ENCODE measurements around the gene TLK1. TPM values are rescaled to one million over a fixed set of nuclear protein-coding genes. Genes with fewer than 3 reads are reported as not detected.

TLK1 gene
- total RNA-seq, 1 donor from 2014 or later: 86.5 TPM

DNA sequence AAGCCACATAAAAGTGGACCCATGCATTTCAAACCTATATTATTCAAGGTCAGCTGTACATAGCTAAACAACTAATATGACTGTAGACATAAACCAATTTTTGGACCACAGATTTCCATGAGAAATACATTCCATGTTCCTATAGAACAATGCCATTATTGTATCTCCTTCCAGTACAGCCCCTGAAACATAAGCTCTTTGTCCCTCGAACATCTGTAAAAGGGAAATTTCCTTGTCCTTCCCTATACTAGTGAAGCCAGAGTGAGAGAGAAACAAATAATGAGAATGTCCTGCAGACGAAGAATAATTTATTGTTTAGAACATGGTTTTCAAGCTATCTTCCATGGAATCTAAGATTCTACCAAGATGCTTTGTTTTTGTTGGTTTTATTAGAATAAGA is 156.3 kb downstream of the TLK1 start:
- no peak overlapping the region for H3K4me3 Mint-ChIP-seq (ENCODE audit: unreplicated experiment)
- H3K36me3 Mint-ChIP-seq (ENCODE audit: unreplicated experiment): peaks cover 57% of the 10 kb centered on the region
- no peak for DNase-seq (ENCODE audit: extremely low spot score, unreplicated experiment)
- no peaks in the 10 kb centered on the region for H3K9me3 Mint-ChIP-seq (ENCODE audit: unreplicated experiment)
- H3K4me1 Mint-ChIP-seq (ENCODE audit: unreplicated experiment): no peaks in the 10 kb centered on the region
- H3K27ac Mint-ChIP-seq (ENCODE audit: unreplicated experiment): no peak overlapping the region
- no peaks in the 10 kb centered on the region for H3K27me3 Mint-ChIP-seq (ENCODE audit: unreplicated experiment)
- TF ChIP-seq CTCF (IDR thresholded peaks at IDR 0.05): no peak

DNA sequence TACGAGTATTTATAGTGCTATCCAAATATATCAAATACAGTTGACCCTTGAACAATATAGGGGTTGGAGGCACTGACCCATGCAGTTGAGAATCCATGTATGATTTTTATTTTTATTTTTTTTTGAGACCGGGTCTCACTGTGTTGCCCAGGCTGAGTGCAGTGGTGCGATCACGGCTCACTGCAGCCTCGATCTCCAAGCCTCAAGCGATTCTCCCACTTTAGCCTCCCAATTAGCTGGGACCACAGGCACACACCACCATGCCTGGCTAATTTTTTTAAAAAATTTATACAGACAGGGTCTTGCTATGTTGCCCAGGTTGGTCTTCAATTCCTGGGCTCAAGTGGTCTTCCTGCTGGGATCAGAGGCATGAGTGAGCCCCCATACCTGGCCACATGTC is 161.0 kb downstream of the TLK1 start:
- no peak for DNase-seq (ENCODE audit: extremely low spot score, unreplicated experiment)
- H3K27ac Mint-ChIP-seq (ENCODE audit: unreplicated experiment): no peak overlapping the region
- H3K9me3 Mint-ChIP-seq (ENCODE audit: unreplicated experiment): no peaks in the 10 kb centered on the region
- H3K36me3 Mint-ChIP-seq (ENCODE audit: unreplicated experiment): peaks cover 53% of the 10 kb centered on the region
- no peaks in the 10 kb centered on the region for H3K27me3 Mint-ChIP-seq (ENCODE audit: unreplicated experiment)
- H3K4me3 Mint-ChIP-seq (ENCODE audit: unreplicated experiment): no peak overlapping the region
- no peak for TF ChIP-seq CTCF (IDR thresholded peaks at IDR 0.05)
- H3K4me1 Mint-ChIP-seq (ENCODE audit: unreplicated experiment): no peaks in the 10 kb centered on the region

- Mint-ChIP-seq H3K27me3 (ENCODE audit: unreplicated experiment) (no peaks in the 10 kb centered on the region), H3K9me3 (ENCODE audit: unreplicated experiment) (no peaks in the 10 kb centered on the region), H3K4me1 (ENCODE audit: unreplicated experiment) (no peaks in the 10 kb centered on the region), H3K27ac (ENCODE audit: unreplicated experiment) (no peak overlapping the region), H3K36me3 (ENCODE audit: unreplicated experiment) (peaks cover 53% of the 10 kb centered on the region), H3K4me3 (ENCODE audit: unreplicated experiment) (no peak overlapping the region)
- no peak for DNase-seq (ENCODE audit: extremely low spot score, unreplicated experiment)
- TF ChIP-seq CTCF (IDR thresholded peaks at IDR 0.05): no peak
Observed at GRCh38 chr2:170997893-170998597, 162.6 kb downstream of the TLK1 start.

GRCh38 chr2:170996316-170996715 is 164.4 kb downstream of the TLK1 start:
- Mint-ChIP-seq H3K36me3 (ENCODE audit: unreplicated experiment) (peaks cover 53% of the 10 kb centered on the region), H3K27ac (ENCODE audit: unreplicated experiment) (no peak overlapping the region), H3K27me3 (ENCODE audit: unreplicated experiment) (no peaks in the 10 kb centered on the region), H3K4me1 (ENCODE audit: unreplicated experiment) (no peaks in the 10 kb centered on the region), H3K9me3 (ENCODE audit: unreplicated experiment) (no peaks in the 10 kb centered on the region), H3K4me3 (ENCODE audit: unreplicated experiment) (no peak overlapping the region)
- no peak for TF ChIP-seq CTCF (IDR thresholded peaks at IDR 0.05)
- no peak for DNase-seq (ENCODE audit: extremely low spot score, unreplicated experiment)

GRCh38 chr2:170991398-170992182 is 169.1 kb downstream of the TLK1 start:
- TF ChIP-seq CTCF (IDR thresholded peaks at IDR 0.05): no peak
- H3K27ac Mint-ChIP-seq (ENCODE audit: unreplicated experiment): no peak overlapping the region
- H3K36me3 Mint-ChIP-seq (ENCODE audit: unreplicated experiment): peaks cover 54% of the 10 kb centered on the region
- H3K9me3 Mint-ChIP-seq (ENCODE audit: unreplicated experiment): no peaks in the 10 kb centered on the region
- DNase-seq (ENCODE audit: extremely low spot score, unreplicated experiment): no peak
- no peaks in the 10 kb centered on the region for H3K27me3 Mint-ChIP-seq (ENCODE audit: unreplicated experiment)
- no peak overlapping the region for H3K4me3 Mint-ChIP-seq (ENCODE audit: unreplicated experiment)
- no peaks in the 10 kb centered on the region for H3K4me1 Mint-ChIP-seq (ENCODE audit: unreplicated experiment)
